ENCODE results near the gene FUT8.
A peak's percentile ranks its signal among the peaks of the same experiment; 100 is the strongest.

The FUT8 gene

DNA sequence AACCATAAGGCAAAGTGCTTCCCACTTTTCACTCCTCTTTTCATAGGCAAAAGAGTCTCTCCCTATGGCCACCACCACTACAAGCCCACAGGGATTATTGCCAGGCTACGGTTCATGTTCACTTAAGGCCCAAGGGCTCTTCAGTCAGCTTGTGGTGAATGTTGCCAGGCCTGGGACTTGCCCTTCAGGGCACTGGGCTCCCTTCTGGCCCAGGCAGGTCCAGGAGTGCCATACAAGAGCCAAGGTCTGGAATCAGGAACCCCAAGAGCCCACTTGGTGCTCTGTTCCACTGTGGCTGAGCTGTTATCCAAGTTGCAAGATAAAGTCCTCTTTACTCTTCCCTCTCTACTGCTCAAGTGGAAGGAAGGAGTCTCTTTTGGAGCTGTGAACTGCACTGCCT lies 307.6 kb downstream of the FUT8 start:
- DNase-seq, result no peak

DNA sequence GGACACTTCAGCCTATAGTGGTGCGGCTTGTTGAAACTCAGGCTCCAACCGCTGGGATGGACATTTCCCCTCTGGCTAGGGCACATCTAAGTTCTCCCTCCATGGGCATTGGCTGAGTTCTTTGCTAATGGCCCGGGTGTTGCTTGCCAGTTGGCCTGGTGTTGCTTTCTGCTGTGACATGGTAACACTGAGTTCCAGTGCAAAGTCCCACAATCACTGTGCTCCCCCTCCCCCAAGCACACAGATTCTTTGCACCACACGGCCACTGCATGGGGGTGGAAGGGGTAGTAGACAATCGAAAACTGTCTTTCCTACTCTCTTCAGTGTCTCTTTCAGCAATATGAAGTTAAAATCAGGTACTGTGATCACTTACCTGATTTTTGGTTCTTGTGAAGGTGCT lies 308.2 kb downstream of the FUT8 start:
- DNase-seq, result no peak

DNA sequence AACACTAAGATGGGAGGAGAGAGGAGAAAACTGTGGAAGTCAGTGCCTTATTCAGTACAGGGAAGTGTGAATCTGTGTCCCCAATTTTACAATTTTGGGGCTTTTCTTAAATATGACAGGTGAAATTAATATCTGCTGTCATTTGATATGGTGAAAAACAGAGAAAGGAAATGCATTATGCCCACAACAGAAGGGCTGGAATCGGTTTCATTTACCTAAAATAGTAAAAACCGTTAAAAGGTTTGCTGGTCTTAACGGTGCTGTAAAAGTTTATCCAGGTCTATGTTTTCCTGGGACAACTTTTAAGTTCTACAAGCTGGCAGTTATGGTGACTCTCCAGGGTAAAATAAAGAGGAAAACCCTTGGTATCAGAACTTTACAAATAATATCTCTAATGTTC lies 310.8 kb downstream of the FUT8 start:
- no peak for DNase-seq

DNA sequence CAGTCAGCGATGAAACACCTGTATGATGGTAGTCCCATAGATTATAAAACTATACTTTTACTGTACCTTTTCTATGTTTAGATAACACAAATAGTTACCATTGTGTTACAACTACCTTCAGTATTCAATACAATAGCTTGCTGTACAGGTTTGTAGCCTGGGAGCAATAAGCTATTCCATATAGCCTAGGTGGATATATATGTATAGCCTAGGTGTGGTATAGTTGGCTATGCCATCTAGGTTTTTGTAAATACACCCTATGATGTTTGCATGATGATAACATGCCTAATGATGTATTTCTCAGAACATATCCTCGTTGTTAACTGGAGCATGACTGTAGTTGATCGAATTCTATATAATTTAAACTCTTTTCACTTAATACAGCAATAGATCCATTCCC lies 316.1 kb downstream of the FUT8 start:
- no peak for DNase-seq

DNA sequence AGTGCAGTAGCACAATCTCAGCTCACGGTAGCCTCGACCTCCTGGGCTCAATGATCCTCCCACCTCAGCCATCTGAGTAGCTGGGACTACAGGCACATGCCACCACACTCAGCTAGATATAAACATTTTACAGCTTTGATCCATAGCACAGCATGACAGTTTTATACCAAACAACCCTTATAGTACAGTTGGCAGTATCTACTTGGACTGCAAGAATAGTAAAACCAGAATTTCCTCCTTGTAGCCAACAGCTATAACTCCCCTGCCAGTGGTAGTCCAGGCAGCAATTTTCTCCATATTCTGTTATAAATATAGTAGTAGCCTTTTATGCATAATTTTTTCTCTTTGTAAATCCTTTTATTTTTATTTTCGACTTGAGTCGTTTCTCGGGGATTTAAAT lies 317.0 kb downstream of the FUT8 start:
- no peak for DNase-seq

DNA sequence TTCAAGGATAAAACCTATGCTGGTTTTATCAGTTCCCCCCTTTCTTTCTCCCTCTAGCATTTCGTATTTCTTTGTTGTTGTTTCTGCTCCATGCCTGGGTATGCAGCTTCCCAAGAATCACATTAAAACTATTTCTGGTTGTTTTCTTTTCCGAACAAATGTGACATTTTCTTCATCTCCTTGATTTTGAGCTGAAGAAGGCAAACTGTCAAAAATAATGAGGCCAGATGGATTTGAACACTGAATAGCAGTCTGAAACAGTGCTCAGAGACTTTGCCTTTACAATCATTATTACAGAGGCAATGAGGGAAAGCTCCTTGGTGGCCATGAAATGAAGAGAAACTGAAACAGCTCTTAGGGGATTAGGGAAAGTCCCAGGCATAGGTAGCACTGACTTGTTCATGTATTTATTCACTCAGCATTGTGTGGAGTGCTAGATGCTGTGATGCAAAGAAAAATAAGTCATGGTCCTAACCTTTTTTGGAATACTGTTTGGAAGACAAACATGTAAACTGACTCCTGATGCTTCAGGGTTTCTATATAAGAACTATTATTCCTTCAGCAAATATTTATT lies 319.5 kb downstream of the FUT8 start:
- DNase-seq, result peak; percentile 10

DNA sequence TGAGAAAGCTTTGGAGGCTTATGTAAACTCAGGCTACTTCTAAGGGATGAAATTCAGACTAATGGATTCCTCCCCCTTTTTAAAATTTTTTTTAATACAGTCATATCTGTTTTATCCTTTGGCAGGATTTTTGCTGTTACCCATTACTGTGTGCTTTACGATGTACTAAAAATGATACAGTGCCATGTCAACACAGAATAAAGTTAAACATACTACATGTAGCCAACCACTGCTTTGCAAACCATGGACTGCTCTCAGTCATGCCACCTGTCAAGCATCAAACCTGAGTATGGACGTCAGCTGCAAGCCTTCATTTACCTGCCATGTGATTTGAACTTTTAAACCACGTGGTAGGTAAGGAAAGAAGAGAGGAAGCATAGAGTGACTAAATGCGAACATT lies 325.8 kb downstream of the FUT8 start:
- no peak for DNase-seq

DNA sequence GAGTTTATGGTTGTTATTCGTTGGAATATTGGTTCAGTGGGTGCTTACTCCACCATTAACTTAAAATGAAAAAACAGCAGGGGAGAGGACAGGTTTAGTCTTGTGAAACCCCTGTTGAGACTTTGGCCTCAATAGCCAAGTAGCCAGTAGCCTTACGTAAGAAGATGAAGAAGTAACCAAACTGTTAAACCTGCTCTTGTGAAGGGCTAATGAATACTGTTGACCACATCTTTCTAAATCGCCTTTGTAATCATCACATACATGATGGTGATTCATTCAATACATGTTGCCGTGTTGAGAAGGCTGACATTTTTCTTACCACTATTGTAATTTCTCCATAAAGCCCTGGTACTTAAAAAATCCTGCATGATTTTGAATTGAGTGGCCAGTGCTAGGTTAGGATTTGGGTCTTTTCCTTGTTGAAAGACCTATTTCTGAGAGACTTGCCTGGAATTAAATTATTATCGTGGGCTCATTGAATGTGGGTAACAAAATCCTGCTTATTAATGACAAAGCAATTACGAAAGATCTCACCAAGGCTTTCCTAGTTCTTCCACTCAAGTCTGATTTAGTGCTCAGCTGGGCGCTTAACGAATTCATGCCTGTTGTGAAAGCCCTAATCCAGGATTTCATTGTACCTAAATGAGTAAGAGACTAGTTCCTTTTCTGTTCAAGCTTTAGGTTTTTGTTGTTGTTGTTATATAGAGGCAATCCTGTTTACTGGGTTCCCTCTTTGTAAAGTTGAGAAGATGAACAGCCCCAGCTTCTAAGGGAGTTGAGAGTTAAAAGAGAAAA lies 333.1 kb downstream of the FUT8 start:
- DNase-seq, result no peak

DNA sequence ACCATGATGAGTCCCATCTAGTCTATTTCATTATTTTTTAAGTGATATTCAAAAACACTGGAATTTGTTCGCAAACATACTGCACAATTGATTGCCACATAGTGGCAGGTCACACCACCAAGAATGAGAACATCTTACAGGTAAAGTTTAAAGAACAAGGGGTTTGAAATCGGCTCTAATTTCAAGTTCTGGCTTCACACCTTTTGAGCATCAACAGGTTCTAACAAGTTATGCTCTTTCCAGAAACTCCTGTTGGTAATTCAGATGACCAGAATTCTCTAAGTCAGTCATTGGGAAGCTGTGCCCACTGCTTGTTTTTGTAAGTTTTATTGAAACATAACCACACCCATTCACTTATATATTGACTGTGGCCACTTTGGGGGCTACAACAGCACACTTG lies 336.3 kb downstream of the FUT8 start:
- no peak for DNase-seq

DNA sequence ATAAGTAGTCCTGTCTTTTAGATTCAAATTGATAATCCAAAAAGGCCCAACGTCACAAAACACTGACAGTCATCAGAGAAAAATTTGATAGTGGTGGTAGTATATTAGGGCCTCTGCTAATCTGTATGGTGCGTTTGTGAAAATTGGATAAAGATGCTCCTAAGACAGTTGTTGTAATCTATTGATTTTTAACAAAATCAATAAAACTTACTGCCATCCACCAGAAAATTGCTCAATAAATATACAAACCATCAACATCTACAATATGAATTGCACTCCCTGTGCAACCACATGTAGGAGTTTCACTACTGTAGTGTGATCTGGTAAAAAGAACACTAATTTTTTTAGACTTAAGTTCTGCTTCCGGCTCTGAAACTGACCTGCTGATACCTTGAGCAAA lies 336.8 kb downstream of the FUT8 start:
- DNase-seq, result no peak

DNA sequence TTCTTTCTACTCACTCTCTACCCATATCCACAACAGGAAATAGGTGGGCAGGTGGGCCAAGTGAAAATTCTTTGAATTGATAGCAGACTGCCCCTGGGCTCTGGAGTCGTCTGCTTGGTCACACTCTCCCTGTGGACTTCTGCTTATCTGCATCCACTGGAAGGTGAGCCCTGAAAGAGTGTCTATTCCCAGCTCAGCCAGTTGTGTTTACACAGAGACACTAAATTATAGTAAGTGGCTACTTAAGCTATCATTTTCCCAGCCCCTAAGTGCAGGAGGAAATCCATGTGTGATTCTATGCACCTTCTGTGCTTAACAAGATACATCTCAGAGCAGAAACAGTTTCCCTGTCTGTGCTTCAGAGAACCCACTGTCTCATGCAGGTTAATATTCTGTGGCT lies 338.4 kb downstream of the FUT8 start:
- no peak for DNase-seq

DNA sequence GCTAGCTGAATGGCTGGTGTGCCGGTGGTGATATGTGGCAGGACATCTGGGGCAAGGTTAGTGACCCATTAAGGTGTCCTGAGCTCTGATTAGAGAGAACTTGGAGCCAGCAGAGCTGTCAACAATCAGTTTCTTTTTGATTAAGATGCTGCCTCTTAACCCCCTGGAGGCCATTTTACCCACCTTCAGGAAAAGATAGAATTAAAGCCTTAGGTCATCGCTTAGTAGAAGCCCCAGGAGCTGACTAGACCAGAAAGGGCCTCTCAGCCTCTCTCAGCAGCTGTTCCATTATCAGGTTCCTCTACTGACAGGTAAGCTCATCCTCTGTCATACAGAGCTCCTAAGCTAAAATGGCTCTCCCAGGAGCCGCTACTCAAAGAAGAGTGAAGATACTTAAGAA lies 339.0 kb downstream of the FUT8 start:
- DNase-seq, result no peak

DNA sequence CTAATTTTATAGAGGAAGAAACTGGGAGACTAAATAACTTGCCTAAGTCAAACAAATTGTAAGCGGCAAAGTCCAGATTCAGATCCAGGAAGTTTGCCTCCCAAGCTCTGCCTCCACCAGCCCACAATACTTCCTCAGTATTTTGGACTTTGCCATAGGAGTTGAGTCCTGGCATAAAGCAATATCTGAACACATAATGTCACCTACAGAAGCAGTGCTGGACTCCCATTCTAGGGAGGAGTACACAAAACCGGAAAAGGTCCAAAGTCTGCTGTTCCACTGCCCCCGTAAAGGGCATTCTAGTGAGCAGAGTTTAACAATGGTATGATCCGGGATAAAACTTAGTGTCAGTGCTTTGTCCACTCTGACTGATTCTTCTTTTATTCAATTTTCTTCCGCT lies 340.5 kb downstream of the FUT8 start:
- no peak for DNase-seq

DNA sequence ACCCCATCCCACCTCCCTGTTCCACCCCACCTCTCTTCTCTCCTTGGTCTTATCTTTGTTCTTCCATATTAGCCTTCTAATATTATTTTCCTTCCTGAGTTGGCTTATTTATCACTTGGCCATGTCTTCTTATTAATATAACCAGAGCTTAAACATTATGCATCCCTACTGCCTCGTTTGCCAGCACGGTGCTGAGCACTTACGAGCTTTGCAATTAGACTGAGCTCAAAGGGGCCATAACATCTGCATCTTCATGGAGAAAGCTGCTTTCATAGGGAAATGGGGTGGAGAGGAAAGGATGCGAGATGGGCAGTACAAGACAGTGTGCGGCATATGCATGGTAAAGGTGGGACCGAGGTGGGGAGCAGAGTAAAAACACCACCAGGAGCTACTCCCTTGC lies 342.8 kb downstream of the FUT8 start:
- DNase-seq, result no peak

DNA sequence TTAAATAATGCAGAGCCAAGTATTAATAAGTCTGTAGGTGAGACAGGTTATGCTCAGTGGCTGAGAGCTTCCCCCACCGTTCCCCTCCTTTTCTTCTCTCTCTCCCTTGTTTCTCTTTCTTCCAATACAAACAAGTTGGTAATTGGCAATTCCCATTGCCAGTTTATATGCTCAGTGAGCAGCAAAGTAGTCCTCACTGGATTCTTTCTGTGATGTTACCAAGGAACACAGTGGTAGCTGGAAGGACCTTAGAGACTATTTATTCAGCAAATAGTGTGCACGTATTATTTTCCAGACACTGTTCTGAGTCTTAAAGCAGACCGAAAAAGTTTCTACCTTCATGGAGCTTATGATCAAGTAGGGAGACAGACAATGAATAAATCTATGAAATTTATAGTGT lies 344.4 kb downstream of the FUT8 start:
- DNase-seq, result no peak

DNA sequence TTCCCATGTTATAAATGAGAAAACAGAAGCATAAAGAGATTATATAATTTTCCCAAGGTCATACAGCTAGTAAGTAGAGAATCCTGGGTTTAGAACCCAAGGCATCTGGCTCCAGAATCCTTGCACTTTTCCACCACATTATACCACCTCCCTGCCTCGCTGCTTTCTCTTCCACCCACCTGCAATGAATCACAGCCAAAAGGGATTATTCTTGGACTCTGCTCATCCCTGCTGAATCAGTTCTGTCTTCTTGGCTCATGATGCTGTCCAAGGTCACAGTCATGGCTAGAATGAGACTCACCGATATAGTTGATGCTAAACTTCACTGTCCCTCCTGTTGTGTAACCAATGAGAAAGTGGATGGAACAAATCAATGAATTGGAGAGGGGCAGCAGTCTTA lies 356.6 kb downstream of the FUT8 start:
- DNase-seq, result no peak

DNA sequence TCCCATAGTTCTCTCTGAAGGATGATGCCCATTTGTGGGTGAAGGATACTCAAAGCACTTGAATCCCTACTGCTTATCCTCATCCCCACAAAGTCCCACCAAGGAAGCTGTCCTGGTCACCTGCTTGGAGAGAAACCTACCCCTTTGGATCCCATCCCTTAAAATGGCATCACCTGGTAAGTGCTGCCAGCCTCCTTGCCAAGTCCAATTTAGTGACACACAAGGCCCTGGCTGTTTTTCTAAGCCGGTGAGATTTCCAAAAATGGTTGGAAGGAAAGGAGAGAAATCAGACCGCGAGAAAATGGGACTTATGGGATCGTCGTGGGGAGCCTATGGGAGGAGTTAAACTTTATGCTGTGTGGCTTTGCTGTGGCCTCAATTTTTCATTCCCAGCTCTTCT lies 358.2 kb downstream of the FUT8 start:
- no peak for DNase-seq

DNA sequence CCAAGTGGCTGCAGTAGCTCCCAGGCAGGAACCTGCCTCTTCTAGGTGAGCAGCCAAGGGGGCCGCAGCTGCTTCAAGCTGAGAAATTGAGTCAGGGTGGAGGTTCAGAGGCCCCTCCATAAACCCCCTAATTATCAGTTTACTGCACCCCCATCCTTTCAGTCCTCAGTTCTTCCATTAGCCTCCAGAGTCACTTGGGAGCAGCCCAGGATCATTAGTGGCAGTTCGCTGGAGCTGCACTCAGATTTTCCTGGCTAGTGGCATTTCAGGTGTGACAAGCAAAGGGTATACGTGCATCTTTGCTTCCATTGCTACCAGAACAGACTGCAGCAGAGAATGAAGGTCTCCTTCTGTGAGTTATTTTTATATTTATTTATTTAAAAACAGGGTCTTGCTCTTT lies 358.7 kb downstream of the FUT8 start:
- DNase-seq, result no peak

DNA sequence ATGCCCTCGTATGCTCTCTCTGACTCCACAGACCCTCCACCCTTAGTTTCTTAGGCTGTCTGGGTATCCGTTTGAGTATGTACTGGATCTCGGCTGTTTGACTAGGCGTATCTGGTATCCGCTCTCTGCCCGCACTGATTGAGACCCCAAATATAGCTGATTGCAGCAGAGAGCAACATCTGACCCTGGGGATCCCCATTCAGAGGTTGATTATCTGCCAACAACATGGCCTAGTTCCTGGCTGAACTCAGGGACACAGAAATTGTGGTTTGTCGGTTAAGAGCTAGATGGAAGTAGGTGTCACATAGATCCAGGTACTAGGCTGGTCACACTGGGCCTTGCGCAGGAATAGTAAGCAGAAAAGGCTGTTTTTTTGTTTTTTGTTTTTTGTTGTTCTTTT lies 359.9 kb downstream of the FUT8 start:
- no peak for DNase-seq

DNA sequence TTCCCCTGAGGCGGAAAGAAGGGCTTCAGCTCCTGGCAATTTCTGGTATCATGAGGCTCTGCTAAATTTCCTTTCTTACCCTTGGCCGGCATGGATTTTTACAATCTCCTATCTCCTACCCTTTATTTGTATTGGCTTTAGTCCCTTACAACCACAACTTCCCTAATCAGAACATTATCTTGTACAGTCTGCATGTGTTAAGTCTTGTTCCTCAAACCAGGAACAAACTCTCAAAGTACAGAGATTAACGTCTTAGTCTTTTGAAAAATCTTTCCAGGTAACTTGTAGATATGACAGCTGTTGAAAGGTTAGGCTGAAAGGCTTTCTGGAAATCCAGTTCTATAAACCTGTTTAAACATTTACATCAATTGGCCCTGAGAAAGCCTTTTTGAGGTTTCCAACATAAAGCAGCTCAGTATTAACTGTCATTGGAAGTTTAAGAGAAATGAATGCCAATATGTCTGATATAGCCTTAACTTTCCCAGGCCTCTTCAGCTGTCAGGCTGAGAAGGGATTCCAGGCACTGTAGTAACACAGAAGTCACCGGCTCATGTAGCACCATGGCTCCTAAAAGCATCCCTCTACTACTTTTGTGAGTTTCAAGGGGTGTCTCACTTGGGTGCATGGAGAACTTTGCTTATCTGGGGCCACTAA lies 360.5 kb downstream of the FUT8 start:
- DNase-seq, result no peak

DNA sequence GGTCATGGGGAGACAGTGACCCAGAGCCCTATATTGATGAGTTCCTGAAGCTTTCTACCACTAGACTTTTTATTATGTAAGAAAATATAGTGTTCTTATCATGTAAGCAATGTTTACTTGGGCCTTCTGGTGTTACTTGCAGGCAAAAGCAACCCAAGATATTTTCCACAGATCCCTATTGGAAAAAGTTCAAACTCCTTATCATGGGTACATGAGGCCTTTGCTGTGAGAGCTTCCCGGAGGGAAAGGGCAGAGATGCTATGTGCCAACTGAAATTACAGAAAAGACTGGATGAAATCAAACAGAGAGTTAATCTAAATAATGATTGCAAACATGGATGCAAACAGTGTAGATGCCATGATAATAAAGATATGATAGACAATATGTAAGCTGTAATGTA lies 361.5 kb downstream of the FUT8 start:
- DNase-seq, result no peak

DNA sequence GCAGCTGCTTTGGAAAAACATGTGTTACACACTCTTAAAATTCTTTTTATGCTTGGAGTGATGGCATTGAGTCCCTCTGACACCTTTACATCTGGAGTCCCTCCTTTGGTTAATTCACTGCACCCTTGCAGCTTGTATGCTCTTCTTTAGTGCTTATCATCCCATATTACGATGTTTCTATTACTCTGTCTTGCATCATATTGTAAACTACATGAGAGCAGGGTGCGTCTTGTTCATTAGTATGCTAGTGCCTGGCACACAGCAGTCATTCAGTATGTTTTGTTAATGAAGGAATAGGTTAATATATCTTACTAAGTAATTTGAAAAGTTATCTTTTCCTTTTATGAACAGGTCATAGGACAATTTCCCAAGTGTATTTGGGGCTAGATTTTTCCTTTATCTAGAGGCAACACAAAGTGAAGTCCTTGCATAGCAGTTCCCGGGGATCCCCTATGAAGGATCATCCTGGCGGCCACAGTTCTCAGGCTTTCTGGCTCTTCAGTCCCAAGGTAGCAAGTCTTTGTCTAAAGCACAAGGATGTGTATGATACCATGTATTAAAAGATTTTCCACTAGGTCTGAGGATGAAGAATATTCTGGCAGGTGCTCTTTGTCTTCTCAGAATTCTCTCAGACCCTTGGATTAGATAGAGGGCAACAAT lies 363.8 kb downstream of the FUT8 start:
- DNase-seq, result no peak

DNA sequence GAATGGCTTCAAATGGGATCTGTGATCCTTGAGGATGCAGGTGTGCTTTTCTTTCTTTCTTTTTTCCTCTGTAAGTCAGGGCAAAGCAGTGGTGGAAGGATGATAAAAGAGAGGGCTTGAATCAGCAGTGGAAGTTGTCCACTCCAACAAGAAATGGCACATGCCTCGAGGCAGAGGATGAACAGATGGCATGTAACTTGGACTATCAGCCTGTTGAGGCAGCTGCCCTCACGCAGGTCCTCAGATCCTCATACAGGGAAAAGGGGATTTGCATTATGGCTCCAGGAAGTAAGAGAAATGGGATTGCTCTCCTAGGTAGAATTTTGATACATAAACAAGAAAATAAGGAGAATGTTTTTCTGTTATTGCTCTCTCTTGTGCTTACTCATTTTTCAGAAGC lies 368.0 kb downstream of the FUT8 start:
- DNase-seq, result no peak

DNA sequence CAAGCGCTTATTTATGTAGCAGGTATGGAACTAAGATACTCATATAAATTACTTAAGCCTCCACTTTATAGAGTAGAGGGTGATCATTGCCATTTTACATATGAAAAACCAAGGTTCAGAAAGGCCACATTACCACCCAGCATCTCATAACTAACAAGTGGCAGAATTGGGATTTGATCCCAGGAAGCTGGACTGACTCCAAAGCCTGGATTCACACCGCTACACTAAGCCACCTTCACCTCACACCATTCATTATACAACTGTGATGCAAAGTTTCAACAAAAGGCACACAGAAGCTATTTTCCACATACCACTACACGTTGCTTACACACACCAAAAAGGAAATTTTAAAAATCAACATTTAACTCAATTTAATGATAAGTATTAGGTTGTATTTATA lies 370.6 kb downstream of the FUT8 start:
- no peak for DNase-seq
